HEK293T (cell line): Measurements from ENCODE around the gene CRLF1.

Experiments used
- BHLHE40 ChIP-seq: fragments of 450-650 bp; IDR thresholded peaks from 2 replicates; pipeline ENCODE4 v1.6.1; 2016; ENCODE audit warnings: mild to moderate bottlenecking, moderate library complexity, borderline replicate concordance
- ELF4 ChIP-seq: fragments of 450-650 bp; IDR thresholded peaks from 2 replicates; pipeline ENCODE4 v1.6.1; 2017; ENCODE audit warnings: antibody characterized with exemption
- FOXM1 ChIP-seq: fragments of 450-650 bp; IDR thresholded peaks from 2 replicates; pipeline ENCODE4 v1.6.1; 2017; ENCODE audit warnings: mild to moderate bottlenecking, borderline replicate concordance
- SP1 ChIP-seq: fragments of 450-650 bp; IDR thresholded peaks from 2 replicates; pipeline ENCODE4 v1.6.1; 2017

GRCh38 chr19:18591735-18592385, 14.7 kb downstream of the CRLF1 start:
- TF ChIP-seq ELF4 (no peak), FOXM1 (no peak), BHLHE40 (no peak), SP1 (no peak)
